GM19438 (cell line): ENCODE results near the gene PTPN9.
"Not testable (repeated sequence)": the region's sequence is repeated elsewhere in the genome, so short reads cannot be mapped to it uniquely, and the experiment has no call there.

Source experiments
- ATAC-seq: cut with Tn5 transposase; IDR thresholded peaks from one replicate; pipeline ENCODE4 v1.9.1; 2021; ENCODE audit warnings: low read depth; ENCODE audit not compliant: unreplicated experiment

Gene PTPN9

GRCh38 chr15:75578948-75579920 is at the start of gene PTPN9:
Gene PTPN9, minus strand, starts transcription at chr15:75579315. Its CDS starts 539 bp downstream, at chr15:75578776.
- ATAC-seq = peak; percentile 57

DNA sequence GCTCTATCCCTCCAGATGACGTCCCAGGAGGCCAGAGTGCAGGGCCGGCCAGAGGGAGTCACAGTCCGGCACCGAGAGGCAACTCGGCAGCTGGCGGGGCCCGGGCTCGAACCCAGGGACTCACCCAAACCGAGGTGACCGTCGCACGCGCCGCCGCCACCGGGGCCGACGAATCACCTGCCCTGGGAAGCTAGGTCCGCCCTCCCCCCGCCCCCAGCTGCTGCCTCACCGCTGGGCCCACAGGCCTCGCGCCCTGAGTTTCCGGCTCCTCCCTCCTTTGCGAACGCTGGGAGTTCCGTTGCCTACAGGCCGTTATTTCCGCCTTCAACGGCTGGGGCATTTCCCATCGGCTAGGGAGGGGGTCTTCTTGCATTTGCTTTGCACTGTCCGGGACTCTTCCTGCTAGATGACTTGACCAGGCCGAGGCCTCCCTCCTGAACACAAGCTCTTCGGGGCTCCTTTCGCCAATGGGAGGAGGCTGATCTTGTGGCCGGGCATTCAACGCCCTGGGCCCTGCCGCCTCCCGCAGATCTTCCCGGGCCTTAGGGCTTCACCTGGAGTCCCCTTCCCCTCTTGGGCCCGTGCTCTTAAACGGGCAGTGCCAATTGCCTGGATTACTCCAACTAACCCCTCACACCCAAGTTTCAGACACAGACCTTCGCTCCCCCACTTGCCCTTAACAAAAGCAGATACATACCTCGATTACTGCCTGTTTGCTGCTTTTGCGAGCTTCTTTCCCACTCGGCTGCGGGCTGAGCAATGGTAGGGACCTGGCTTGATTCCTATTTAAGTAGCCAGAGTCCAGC is 46.6 kb upstream of the PTPN9 start, which contains the start of gene SNUPN:
TSS of gene SNUPN (minus strand) at position 184 of the 806 bp plus-strand sequence. CDS start 4,674 bp downstream, outside the sequence.
- peak; percentile 68 for ATAC-seq

- no peak for ATAC-seq
These were observed 43.4 kb upstream of the PTPN9 start for GRCh38 chr15:75622505-75622904.

- no peak for ATAC-seq
These were observed 41.8 kb upstream of the PTPN9 start for GRCh38 chr15:75620841-75621391.

GRCh38 chr15:75620058-75620820 is 41.1 kb upstream of the PTPN9 start:
- ATAC-seq = no peak

DNA sequence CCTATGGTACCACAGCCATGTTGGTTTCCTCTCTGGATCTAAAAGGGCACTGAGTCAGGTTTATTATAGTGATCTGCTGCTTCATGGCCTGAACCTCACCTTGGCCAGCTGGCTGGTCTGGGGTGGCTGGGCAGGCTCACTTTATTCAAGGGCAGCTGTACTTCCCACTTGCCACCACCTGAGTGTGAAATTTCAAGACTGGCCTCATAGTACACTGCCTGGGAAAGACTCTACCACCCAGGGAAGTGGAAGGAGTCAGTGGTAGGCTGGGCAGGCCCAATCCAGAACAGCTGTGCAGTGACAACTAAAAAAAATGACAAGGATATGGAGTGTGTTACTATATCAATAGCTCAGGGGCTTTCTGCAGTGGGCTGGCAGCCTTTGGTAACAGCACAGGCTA is 37.7 kb upstream of the PTPN9 start:
- no peak for ATAC-seq

- no peak for ATAC-seq
These were observed 27.9 kb upstream of the PTPN9 start for GRCh38 chr15:75606711-75607699.

GRCh38 chr15:75606026-75606425 is 26.9 kb upstream of the PTPN9 start:
- no peak for ATAC-seq

DNA sequence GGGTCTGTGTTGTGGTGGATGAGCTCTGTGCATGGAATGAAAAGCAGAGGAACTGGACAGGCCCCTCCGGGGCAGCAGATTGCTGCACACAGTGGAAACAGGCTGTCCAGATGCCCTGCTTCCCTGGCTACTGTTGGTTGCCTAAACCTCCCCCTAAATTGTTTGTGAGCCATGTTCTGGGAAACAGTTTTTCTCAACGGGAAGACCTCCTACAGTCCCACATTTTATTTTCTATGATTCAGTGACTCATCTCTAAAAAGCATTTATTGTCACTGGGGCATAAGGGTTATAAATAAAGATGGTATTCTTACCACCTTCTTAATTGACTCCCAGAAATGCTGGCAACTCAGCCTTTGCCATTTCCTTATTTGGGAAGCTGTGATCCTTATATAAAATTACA is 20.3 kb upstream of the PTPN9 start:
- no peak for ATAC-seq

DNA sequence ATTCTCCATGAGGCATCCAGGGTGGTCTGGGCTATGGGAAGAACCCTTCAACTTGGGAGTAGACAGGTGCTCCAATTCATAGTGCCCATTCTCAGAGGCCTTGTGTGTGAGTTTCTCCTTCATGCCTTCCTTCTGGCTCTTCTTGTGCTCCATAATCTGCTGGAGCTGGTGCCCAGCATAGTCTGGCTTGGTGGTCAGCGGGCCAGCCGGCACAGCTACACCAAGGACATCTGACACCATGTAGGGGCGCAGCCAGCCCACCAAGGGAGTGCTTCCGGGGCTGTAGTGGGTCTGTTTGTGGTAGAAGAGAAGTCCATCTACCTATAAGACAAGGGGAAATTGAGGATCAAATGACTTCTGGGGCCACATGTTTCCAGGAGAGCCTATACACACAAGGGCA is 19.2 kb upstream of the PTPN9 start:
- ATAC-seq = no peak

GRCh38 chr15:75597667-75598341 is 18.7 kb upstream of the PTPN9 start:
- no peak for ATAC-seq

- ATAC-seq = no peak
These were observed 17.7 kb upstream of the PTPN9 start for GRCh38 chr15:75596703-75597345.

- no peak for ATAC-seq
These were observed 15.2 kb upstream of the PTPN9 start for GRCh38 chr15:75594276-75594675.

- ATAC-seq = no peak
These were observed 12.7 kb upstream of the PTPN9 start for GRCh38 chr15:75591655-75592364.

- ATAC-seq = no peak
These were observed 11.1 kb upstream of the PTPN9 start for GRCh38 chr15:75590239-75590638.

DNA sequence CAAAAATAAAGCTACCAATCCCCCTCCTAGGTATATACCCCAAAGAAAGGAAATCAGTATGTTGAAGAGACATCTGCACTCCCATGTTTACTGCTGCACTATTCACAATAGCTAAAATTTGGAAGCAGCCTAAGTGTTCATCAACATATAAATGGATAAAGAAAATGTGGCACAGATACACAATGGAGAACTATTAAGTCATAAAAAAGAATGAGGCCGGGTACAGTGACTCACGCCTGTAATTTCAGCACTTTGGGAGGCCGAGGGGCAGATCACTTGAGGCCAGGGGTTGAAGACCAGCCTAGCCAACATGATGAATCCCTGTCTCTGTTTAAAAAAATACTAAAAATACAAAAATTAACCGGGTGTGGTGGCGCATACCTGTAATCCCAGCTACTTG is 10.0 kb upstream of the PTPN9 start:
- ATAC-seq = no peak

DNA sequence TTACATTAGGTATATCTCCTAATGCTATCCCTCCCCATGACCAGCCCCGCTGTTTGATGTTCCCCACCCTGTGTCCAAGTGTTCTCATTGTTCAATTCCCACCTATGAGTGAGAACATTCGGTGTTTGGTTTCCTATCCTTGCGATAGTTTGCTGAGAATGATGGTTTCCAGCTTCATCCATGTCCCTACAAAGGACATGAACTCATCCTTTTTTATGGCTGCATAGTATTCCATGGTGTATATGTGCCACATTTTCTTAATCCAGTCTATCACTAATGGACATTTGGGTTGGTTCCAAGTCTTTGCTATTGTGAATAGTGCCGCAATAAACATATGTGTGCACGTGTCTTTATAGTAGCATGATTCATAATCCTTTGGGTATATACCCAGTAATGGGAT is 7.3 kb upstream of the PTPN9 start:
- ATAC-seq = not testable (repeated sequence)
